Measurements from ENCODE around the gene TMEM38B.

The TMEM38B gene

GRCh38 chr9:105694190-105694847 is at the start of gene TMEM38B:
TMEM38B (plus strand) TSS chr9:105694541; CDS start chr9:105694661, 120 bp downstream.
- peak; percentile 72 for DNase-seq

GRCh38 chr9:105646879-105647594 is 47.3 kb upstream of the TMEM38B start:
- DNase-seq = peak; percentile 53

- DNase-seq = peak; percentile 88
Measured at GRCh38 chr9:105647595-105648349, 46.6 kb upstream of the TMEM38B start.

GRCh38 chr9:105651806-105652205 is 42.5 kb upstream of the TMEM38B start:
- DNase-seq = no peak

GRCh38 chr9:105656131-105656921 is 38.0 kb upstream of the TMEM38B start:
- peak; percentile 17 for DNase-seq

- no peak for DNase-seq
Measured at GRCh38 chr9:105658351-105658750, 36.0 kb upstream of the TMEM38B start.

GRCh38 chr9:105661011-105661410 is 33.3 kb upstream of the TMEM38B start:
- DNase-seq = no peak

- DNase-seq = no peak
Measured at GRCh38 chr9:105662184-105663104, 31.9 kb upstream of the TMEM38B start, which contains the start of gene TAL2. TAL2 (plus strand) TSS chr9:105662457; CDS start chr9:105662497, 40 bp downstream.

GRCh38 chr9:105663914-105664313 is 30.4 kb upstream of the TMEM38B start:
- no peak for DNase-seq

GRCh38 chr9:105667867-105668266 is 26.5 kb upstream of the TMEM38B start:
- no peak for DNase-seq

- no peak for DNase-seq
Measured at GRCh38 chr9:105670315-105670714, 24.0 kb upstream of the TMEM38B start.

- no peak for DNase-seq
Measured at GRCh38 chr9:105670775-105671174, 23.6 kb upstream of the TMEM38B start.

- DNase-seq = peak; percentile 21
Measured at GRCh38 chr9:105672711-105673234, 21.6 kb upstream of the TMEM38B start.

- no peak for DNase-seq
Measured at GRCh38 chr9:105673850-105674387, 20.4 kb upstream of the TMEM38B start.

- no peak for DNase-seq
Measured at GRCh38 chr9:105676351-105676923, 17.9 kb upstream of the TMEM38B start.

- no peak for DNase-seq
Measured at GRCh38 chr9:105678163-105678562, 16.2 kb upstream of the TMEM38B start.

GRCh38 chr9:105678781-105679180 is 15.6 kb upstream of the TMEM38B start:
- DNase-seq = no peak

- DNase-seq = peak; percentile 68
Measured at GRCh38 chr9:105679257-105680022, 14.9 kb upstream of the TMEM38B start.

GRCh38 chr9:105681313-105681712 is 13.0 kb upstream of the TMEM38B start:
- no peak for DNase-seq

GRCh38 chr9:105681724-105682123 is 12.6 kb upstream of the TMEM38B start:
- no peak for DNase-seq
